GM23338 (cell line): Measurements from ENCODE around the gene STK32C. TPM values are rescaled to one million over a fixed set of nuclear protein-coding genes. Genes with fewer than 3 reads are reported as not detected.

Experiments used
- ATAC-seq: fragments of 200-7000 bp; cut with Tn5 transposase; 3 replicates; pipeline ENCODE4 v1.9.1; 2020
- DNase-seq: peaks from one replicate; pipeline ENCODE4 v3.0.0-alpha.2; 2015; ENCODE audit warnings: low spot score
- H2AFZ ChIP-seq: fragments of 200-600 bp; sonication (generic); 2 replicates; pipeline ENCODE4 v1.8.0; 2016; ENCODE audit warnings: antibody characterized with exemption, mild to moderate bottlenecking, moderate library complexity
- H3F3A ChIP-seq: fragments of 200-600 bp; sonication (generic); replicated peaks from 2 replicates; pipeline ENCODE4 v1.8.0; 2017; ENCODE audit warnings: antibody characterized with exemption, mixed run types, low read depth
- H3K27ac ChIP-seq: fragments of 200-600 bp; sonication (generic); 2 replicates; pipeline ENCODE4 v1.6.1; 2016; ENCODE audit warnings: low read depth
- H3K27me3 ChIP-seq: fragments of 200-600 bp; sonication (generic); 2 replicates; pipeline ENCODE4 v1.8.0; 2016; ENCODE audit warnings: mild to moderate bottlenecking, mixed run types, moderate library complexity; ENCODE audit not compliant: insufficient read depth
- H3K36me3 ChIP-seq: fragments of 200-600 bp; sonication (generic); 2 replicates; pipeline ENCODE4 v1.8.0; 2016; ENCODE audit warnings: mild to moderate bottlenecking; ENCODE audit not compliant: insufficient read depth
- H3K4me1 ChIP-seq: fragments of 200-600 bp; sonication (generic); 2 replicates; pipeline ENCODE4 v1.8.0; 2016; ENCODE audit warnings: mild to moderate bottlenecking, moderate library complexity; ENCODE audit not compliant: insufficient read depth
- H3K4me2 ChIP-seq: fragments of 200-600 bp; sonication (generic); 2 replicates; pipeline ENCODE4 v1.7.1; 2017; ENCODE audit warnings: mixed run types
- H3K4me3 ChIP-seq: fragments of 200-600 bp; sonication (generic); 2 replicates; pipeline ENCODE4 v1.6.1; 2016; ENCODE audit warnings: mixed run types
- H3K79me2 ChIP-seq: fragments of 200-600 bp; sonication (generic); replicated peaks from 2 replicates; pipeline ENCODE4 v1.8.0; 2017; ENCODE audit warnings: mild to moderate bottlenecking; ENCODE audit not compliant: insufficient read depth
- H3K9me2 ChIP-seq: fragments of 200-600 bp; sonication (generic); 2 replicates; pipeline ENCODE4 v1.8.0; 2017; ENCODE audit not compliant: insufficient read depth
- H4K20me1 ChIP-seq: fragments of 200-600 bp; sonication (generic); replicated peaks from 2 replicates; pipeline ENCODE4 v1.8.0; 2017; ENCODE audit warnings: mild to moderate bottlenecking; ENCODE audit not compliant: insufficient read depth
- H3K27ac Mint-ChIP-seq: 2 replicates; pipeline ENCODE4 v1.8.0; 2020; ENCODE audit warnings: inconsistent platforms, mild to moderate bottlenecking, moderate library complexity, mixed read lengths
- H3K27me3 Mint-ChIP-seq: 3 replicates; pipeline ENCODE4 v1.8.0; 2022; ENCODE audit warnings: low read depth, mild to moderate bottlenecking, moderate library complexity, mixed read lengths, inconsistent platforms; ENCODE audit not compliant: insufficient read depth, poor library complexity
- H3K36me3 Mint-ChIP-seq: 3 replicates; pipeline ENCODE4 v1.8.0; 2021; ENCODE audit warnings: low read depth, mild to moderate bottlenecking, inconsistent platforms, moderate library complexity, mixed read lengths
- H3K4me1 Mint-ChIP-seq: 3 replicates; pipeline ENCODE4 v1.8.0; 2020; ENCODE audit warnings: mild to moderate bottlenecking, inconsistent platforms, mixed read lengths
- H3K4me3 Mint-ChIP-seq: 3 replicates; pipeline ENCODE4 v1.8.0; 2021; ENCODE audit warnings: moderate library complexity, mild to moderate bottlenecking, inconsistent platforms, mixed read lengths
- H3K9me3 Mint-ChIP-seq: 3 replicates; pipeline ENCODE4 v1.8.0; 2020; ENCODE audit warnings: moderate library complexity, mild to moderate bottlenecking, inconsistent platforms, mixed read lengths
- ETS1 ChIP-seq: IDR thresholded peaks from 2 replicates; pipeline ENCODE4 v1.6.1; 2016; ENCODE audit warnings: antibody characterized with exemption
- EZH2phosphoT487 ChIP-seq: fragments of 200-600 bp; sonication (generic); IDR thresholded peaks from one replicate; pipeline ENCODE4 v1.8.1; 2018; ENCODE audit warnings: antibody characterized with exemption; ENCODE audit not compliant: unreplicated experiment
- JUNB ChIP-seq: IDR thresholded peaks from one replicate; pipeline ENCODE4 v1.6.1; 2016; ENCODE audit warnings: antibody characterized with exemption; ENCODE audit not compliant: unreplicated experiment
- STAT1 ChIP-seq: IDR thresholded peaks from one replicate; pipeline ENCODE4 v1.6.1; 2016; ENCODE audit warnings: antibody characterized with exemption; ENCODE audit not compliant: unreplicated experiment
- ZNF114 ChIP-seq: fragments of 250-450 bp; sonication (Bioruptor Pico); IDR thresholded peaks from 2 replicates; pipeline ENCODE4 v1.5.0; 2020; ENCODE audit warnings: mild to moderate bottlenecking, moderate library complexity
- ZNF331 ChIP-seq: fragments of 250-450 bp; sonication (Bioruptor Pico); IDR thresholded peaks from 2 replicates; pipeline ENCODE4 v1.5.0; 2020; ENCODE audit warnings: low read depth, mild to moderate bottlenecking, moderate library complexity
- polyA plus RNA-seq: library from polyadenylated mRNA; unstranded; fragments of >200 nt; fragmentation: Nextera tagmentation; extraction: Ambion mirVana; gene quantifications from 2 replicates; pipeline ENCODE4 v1.2.1, GENCODE V29; 2016
- total RNA-seq: library from RNA; depleted of rRNA; stranded (reverse); fragments of >200 nt; shearing (Covaris generic); gene quantifications from 2 replicates; pipeline ENCODE4 v1.2.3, GENCODE V29; 2014
- TF ChIP-seq, protein P1 (sequence below): fragments of 250-450 bp; sonication (Bioruptor Pico); IDR thresholded peaks from 2 replicates; pipeline ENCODE4 v1.5.0; 2020; ENCODE audit warnings: mild to moderate bottlenecking, moderate library complexity
- TF ChIP-seq, protein P2 (sequence below), 2 experiments: fragments of 200-600 bp in 1 of 2; sonication (generic) in 1 of 2; conservative IDR thresholded peaks; 2 replicates each; pipeline versions ENCODE4 v1.5.1 to v1.6.1; 2016 to 2017; ENCODE audit warnings: antibody characterized with exemption in 2 of 2, low read depth in 2 of 2, mild to moderate bottlenecking in 2 of 2, moderate library complexity in 1 of 2

STK32C gene
- total and polyA plus RNA-seq, 2 experiments from 2014 or later = 10.2 to 20.5 TPM

DNA sequence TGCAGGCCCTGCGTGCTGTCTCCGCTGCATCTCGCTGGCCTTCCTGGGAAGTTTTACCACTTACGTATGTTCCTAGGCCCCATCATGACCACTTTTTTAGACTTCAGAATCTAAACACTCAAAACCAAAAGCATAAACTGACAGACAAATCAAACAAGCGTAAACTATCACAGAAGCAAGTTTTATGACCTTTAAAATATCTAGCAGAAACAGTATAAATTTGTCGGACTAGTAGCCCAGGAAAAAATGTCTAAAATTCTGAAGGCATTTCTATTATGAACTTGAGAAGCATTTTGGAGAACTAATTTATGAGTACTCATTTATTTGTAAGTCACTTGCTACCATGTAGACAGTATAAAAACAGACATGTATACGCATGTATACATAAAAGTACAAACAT is 34.8 kb upstream of the STK32C start:
- Histone ChIP-seq H3K27ac (no peak overlapping the region), H3K4me1 (no peaks in the 10 kb centered on the region), H3F3A (no peaks in the 10 kb centered on the region), H3K9me2 (no peaks in the 10 kb centered on the region), H3K27me3 (no peaks in the 10 kb centered on the region), H3K4me2 (no peak overlapping the region), H2AFZ (no peak overlapping the region), H4K20me1 (no peaks in the 10 kb centered on the region), H3K4me3 (no peak overlapping the region), H3K36me3 (no peaks in the 10 kb centered on the region), H3K79me2 (no peaks in the 10 kb centered on the region)
- H3K36me3 Mint-ChIP-seq = peaks cover 3% of the 10 kb centered on the region; the same call in 1 of the 3 replicates
- no peak overlapping the region for H3K4me3 Mint-ChIP-seq
- ATAC-seq (no peak), DNase-seq (no peak)
- H3K4me1 Mint-ChIP-seq = peaks cover 5% of the 10 kb centered on the region
- H3K27ac Mint-ChIP-seq = no peak overlapping the region
- H3K9me3 Mint-ChIP-seq = no peaks in the 10 kb centered on the region
- TF ChIP-seq ZNF331 (CRISPR knock-in tag) = no peak
- TF ChIP-seq, protein P1, sequence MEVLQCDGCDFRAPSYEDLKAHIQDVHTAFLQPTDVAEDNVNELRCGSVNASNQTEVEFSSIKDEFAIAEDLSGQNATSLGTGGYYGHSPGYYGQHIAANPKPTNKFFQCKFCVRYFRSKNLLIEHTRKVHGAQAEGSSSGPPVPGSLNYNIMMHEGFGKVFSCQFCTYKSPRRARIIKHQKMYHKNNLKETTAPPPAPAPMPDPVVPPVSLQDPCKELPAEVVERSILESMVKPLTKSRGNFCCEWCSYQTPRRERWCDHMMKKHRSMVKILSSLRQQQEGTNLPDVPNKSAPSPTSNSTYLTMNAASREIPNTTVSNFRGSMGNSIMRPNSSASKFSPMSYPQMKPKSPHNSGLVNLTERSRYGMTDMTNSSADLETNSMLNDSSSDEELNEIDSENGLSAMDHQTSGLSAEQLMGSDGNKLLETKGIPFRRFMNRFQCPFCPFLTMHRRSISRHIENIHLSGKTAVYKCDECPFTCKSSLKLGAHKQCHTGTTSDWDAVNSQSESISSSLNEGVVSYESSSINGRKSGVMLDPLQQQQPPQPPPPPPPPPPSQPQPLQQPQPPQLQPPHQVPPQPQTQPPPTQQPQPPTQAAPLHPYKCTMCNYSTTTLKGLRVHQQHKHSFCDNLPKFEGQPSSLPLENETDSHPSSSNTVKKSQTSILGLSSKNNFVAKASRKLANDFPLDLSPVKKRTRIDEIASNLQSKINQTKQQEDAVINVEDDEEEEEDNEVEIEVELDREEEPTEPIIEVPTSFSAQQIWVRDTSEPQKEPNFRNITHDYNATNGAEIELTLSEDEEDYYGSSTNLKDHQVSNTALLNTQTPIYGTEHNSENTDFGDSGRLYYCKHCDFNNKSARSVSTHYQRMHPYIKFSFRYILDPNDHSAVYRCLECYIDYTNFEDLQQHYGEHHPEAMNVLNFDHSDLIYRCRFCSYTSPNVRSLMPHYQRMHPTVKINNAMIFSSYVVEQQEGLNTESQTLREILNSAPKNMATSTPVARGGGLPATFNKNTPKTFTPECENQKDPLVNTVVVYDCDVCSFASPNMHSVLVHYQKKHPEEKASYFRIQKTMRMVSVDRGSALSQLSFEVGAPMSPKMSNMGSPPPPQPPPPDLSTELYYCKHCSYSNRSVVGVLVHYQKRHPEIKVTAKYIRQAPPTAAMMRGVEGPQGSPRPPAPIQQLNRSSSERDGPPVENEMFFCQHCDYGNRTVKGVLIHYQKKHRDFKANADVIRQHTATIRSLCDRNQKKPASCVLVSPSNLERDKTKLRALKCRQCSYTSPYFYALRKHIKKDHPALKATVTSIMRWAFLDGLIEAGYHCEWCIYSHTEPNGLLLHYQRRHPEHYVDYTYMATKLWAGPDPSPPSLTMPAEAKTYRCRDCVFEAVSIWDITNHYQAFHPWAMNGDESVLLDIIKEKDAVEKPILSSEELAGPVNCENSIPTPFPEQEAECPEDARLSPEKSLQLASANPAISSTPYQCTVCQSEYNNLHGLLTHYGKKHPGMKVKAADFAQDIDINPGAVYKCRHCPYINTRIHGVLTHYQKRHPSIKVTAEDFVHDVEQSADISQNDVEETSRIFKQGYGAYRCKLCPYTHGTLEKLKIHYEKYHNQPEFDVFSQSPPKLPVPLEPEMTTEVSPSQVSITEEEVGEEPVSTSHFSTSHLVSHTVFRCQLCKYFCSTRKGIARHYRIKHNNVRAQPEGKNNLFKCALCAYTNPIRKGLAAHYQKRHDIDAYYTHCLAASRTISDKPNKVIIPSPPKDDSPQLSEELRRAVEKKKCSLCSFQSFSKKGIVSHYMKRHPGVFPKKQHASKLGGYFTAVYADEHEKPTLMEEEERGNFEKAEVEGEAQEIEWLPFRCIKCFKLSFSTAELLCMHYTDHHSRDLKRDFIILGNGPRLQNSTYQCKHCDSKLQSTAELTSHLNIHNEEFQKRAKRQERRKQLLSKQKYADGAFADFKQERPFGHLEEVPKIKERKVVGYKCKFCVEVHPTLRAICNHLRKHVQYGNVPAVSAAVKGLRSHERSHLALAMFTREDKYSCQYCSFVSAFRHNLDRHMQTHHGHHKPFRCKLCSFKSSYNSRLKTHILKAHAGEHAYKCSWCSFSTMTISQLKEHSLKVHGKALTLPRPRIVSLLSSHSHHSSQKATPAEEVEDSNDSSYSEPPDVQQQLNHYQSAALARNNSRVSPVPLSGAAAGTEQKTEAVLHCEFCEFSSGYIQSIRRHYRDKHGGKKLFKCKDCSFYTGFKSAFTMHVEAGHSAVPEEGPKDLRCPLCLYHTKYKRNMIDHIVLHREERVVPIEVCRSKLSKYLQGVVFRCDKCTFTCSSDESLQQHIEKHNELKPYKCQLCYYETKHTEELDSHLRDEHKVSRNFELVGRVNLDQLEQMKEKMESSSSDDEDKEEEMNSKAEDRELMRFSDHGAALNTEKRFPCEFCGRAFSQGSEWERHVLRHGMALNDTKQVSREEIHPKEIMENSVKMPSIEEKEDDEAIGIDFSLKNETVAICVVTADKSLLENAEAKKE = no peak
- TF ChIP-seq ZNF114 (CRISPR knock-in tag) = no peak
- no peak for TF ChIP-seq JUNB
- no peak for TF ChIP-seq EZH2phosphoT487
- H3K27me3 Mint-ChIP-seq = peaks cover 2% of the 10 kb centered on the region

GRCh38 chr10:132341781-132342180 is 34.0 kb upstream of the STK32C start:
- Mint-ChIP-seq H3K4me3 (no peak overlapping the region), H3K27me3 (no peaks in the 10 kb centered on the region), H3K9me3 (no peaks in the 10 kb centered on the region), H3K27ac (no peak overlapping the region), H3K36me3 (peaks cover 3% of the 10 kb centered on the region; the same call in 1 of the 3 replicates), H3K4me1 (peaks cover 13% of the 10 kb centered on the region)
- Histone ChIP-seq H3K9me2 (no peaks in the 10 kb centered on the region), H3K27me3 (no peaks in the 10 kb centered on the region), H3F3A (0 out of 2 replicates have a peak, but pooled peaks cover 2% of the 10 kb centered on the region), H3K79me2 (no peaks in the 10 kb centered on the region), H3K4me3 (no peak overlapping the region), H3K4me2 (no peak overlapping the region), H3K36me3 (no peaks in the 10 kb centered on the region), H3K4me1 (peaks cover 7% of the 10 kb centered on the region; the same call in 1 of the 2 replicates), H3K27ac (no peak overlapping the region), H4K20me1 (no peaks in the 10 kb centered on the region), H2AFZ (no peak overlapping the region)
- DNase-seq (no peak), ATAC-seq (no peak)
- TF ChIP-seq STAT1 (no peak), ETS1 (no peak)
- TF ChIP-seq, protein P2, sequence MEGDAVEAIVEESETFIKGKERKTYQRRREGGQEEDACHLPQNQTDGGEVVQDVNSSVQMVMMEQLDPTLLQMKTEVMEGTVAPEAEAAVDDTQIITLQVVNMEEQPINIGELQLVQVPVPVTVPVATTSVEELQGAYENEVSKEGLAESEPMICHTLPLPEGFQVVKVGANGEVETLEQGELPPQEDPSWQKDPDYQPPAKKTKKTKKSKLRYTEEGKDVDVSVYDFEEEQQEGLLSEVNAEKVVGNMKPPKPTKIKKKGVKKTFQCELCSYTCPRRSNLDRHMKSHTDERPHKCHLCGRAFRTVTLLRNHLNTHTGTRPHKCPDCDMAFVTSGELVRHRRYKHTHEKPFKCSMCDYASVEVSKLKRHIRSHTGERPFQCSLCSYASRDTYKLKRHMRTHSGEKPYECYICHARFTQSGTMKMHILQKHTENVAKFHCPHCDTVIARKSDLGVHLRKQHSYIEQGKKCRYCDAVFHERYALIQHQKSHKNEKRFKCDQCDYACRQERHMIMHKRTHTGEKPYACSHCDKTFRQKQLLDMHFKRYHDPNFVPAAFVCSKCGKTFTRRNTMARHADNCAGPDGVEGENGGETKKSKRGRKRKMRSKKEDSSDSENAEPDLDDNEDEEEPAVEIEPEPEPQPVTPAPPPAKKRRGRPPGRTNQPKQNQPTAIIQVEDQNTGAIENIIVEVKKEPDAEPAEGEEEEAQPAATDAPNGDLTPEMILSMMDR (conservative IDR thresholded peaks at IDR 0.05; ENCODE audit: low read depth in 2 of 2) = no peak
